Measurements from ENCODE around the gene GPX4.

Gene GPX4

GRCh38 chr19:1116726-1117581 is 13.2 kb downstream of the GPX4 start:
- TF ChIP-seq, protein P1, sequence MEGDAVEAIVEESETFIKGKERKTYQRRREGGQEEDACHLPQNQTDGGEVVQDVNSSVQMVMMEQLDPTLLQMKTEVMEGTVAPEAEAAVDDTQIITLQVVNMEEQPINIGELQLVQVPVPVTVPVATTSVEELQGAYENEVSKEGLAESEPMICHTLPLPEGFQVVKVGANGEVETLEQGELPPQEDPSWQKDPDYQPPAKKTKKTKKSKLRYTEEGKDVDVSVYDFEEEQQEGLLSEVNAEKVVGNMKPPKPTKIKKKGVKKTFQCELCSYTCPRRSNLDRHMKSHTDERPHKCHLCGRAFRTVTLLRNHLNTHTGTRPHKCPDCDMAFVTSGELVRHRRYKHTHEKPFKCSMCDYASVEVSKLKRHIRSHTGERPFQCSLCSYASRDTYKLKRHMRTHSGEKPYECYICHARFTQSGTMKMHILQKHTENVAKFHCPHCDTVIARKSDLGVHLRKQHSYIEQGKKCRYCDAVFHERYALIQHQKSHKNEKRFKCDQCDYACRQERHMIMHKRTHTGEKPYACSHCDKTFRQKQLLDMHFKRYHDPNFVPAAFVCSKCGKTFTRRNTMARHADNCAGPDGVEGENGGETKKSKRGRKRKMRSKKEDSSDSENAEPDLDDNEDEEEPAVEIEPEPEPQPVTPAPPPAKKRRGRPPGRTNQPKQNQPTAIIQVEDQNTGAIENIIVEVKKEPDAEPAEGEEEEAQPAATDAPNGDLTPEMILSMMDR (IDR thresholded peaks at IDR 0.05; ENCODE audit: low read depth, low read length), result no peak
- peaks cover 38% of the 10 kb centered on the region for H3K36me3 ChIP-seq

GRCh38 chr19:1117654-1118053 is 13.9 kb downstream of the GPX4 start:
- Histone ChIP-seq H3K27me3 (no peaks in the 10 kb centered on the region), H3K9me3 (no peaks in the 10 kb centered on the region), H3K36me3 (peaks cover 36% of the 10 kb centered on the region), H3K4me3 (ENCODE audit: low read depth, low read length) (no peak overlapping the region), H3K4me1 (peaks cover 6% of the 10 kb centered on the region)
- TF ChIP-seq, protein P1 (IDR thresholded peaks at IDR 0.05; ENCODE audit: low read depth, low read length), result no peak
- DNase-seq, result peak; percentile 6

More at GRCh38 chr19:1116726-1117581, 13.2 kb downstream of the GPX4 start:
- peaks cover 10% of the 10 kb centered on the region for H3K4me1 ChIP-seq
- peak; percentile 11 for DNase-seq
- H3K9me3 ChIP-seq, result no peaks in the 10 kb centered on the region
- no peaks in the 10 kb centered on the region for H3K27me3 ChIP-seq
- no peak overlapping the region for H3K4me3 ChIP-seq (ENCODE audit: low read depth, low read length)

DNA sequence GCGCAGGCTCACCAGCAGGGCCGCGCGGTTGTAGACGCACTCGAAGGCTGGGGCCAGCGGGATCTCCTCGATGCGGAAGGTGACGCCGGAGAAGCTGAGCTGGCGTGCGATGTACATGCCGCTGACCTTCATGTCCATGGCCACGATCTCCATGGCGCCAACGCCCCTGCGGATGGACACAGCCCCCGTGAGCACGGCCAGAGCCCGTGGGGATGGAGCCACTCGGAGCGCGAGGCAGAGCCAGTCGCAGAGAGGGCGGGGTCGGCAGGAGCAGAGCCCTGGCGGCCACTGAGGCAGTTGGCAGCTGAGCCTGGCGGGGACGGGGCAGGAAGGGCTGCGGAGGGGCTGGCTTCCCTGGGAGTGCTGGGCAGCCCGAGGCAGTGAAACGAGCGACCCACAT is 15.2 kb downstream of the GPX4 start:
- H3K9me3 ChIP-seq, result no peaks in the 10 kb centered on the region
- H3K4me1 ChIP-seq, result no peaks in the 10 kb centered on the region
- H3K4me3 ChIP-seq (ENCODE audit: low read depth, low read length), result no peak overlapping the region
- TF ChIP-seq, protein P1 (IDR thresholded peaks at IDR 0.05; ENCODE audit: low read depth, low read length), result no peak
- peak; percentile 16 for DNase-seq
- peaks cover 47% of the 10 kb centered on the region for H3K36me3 ChIP-seq
- H3K27me3 ChIP-seq, result no peaks in the 10 kb centered on the region

- no peak overlapping the region for H3K4me3 ChIP-seq (ENCODE audit: low read depth, low read length)
- TF ChIP-seq, protein P1 (IDR thresholded peaks at IDR 0.05; ENCODE audit: low read depth, low read length), result no peak
- H3K27me3 ChIP-seq, result no peaks in the 10 kb centered on the region
- peaks cover 46% of the 10 kb centered on the region for H3K36me3 ChIP-seq
- DNase-seq, result peak; percentile 13
- no peaks in the 10 kb centered on the region for H3K4me1 ChIP-seq
- H3K9me3 ChIP-seq, result no peaks in the 10 kb centered on the region
These were observed 15.9 kb downstream of the GPX4 start for GRCh38 chr19:1119475-1120217.

DNA sequence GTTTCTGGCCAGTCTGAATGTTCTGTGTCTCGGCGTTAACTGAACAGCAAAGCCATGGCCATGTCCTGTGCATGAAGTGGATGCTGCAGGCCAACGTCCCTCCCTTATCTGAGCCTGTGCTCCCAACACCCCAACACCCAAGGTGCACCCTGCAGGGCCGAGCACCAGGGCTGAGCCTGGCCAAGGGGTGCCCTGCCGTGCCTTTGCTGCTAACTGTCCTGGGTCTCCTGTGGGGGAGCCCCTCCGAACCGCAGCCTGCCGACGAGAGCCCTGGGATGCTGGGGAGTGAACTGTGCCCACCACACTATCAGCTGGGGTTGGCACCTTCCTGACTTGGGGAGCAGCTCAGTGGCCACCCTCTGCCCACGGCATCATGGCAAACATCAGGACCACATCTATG is 17.6 kb downstream of the GPX4 start:
- Histone ChIP-seq H3K9me3 (no peaks in the 10 kb centered on the region), H3K27me3 (no peaks in the 10 kb centered on the region), H3K36me3 (peaks cover 47% of the 10 kb centered on the region), H3K4me3 (ENCODE audit: low read depth, low read length) (no peak overlapping the region), H3K4me1 (no peaks in the 10 kb centered on the region)
- TF ChIP-seq, protein P1 (IDR thresholded peaks at IDR 0.05; ENCODE audit: low read depth, low read length), result no peak
- no peak for DNase-seq
